K562 (cell line): ENCODE measurements around the gene CACTIN. TPM values are rescaled to one million over a fixed set of nuclear protein-coding genes. Genes with fewer than 3 reads are reported as not detected.

ENCODE experiments used
- ARID4B ChIP-seq: sonication (generic); formaldehyde crosslinking; IDR thresholded peaks from 2 replicates; pipeline ENCODE4 v1.8.0; 2022; ENCODE audit warnings: mild to moderate bottlenecking, missing genetic modification reagents
- BRD9 ChIP-seq: fragments of 450-650 bp; IDR thresholded peaks from 2 replicates; pipeline ENCODE4 v1.6.1; 2018; ENCODE audit warnings: low read depth; ENCODE audit not compliant: partially characterized antibody
- ELF2 ChIP-seq: fragments of 250-450 bp; sonication (Bioruptor Pico); IDR thresholded peaks from 2 replicates; pipeline ENCODE4 v1.5.0; 2021; ENCODE audit warnings: mild to moderate bottlenecking
- GMEB1 ChIP-seq: fragments of 250-450 bp; sonication (Bioruptor Pico); IDR thresholded peaks from 2 replicates; pipeline ENCODE4 v1.4.0; 2020; ENCODE audit warnings: mild to moderate bottlenecking
- HEY1 ChIP-seq: fragments of 250-450 bp; sonication (Bioruptor Pico); IDR thresholded peaks from 2 replicates; pipeline ENCODE4 v1.5.0; 2020; ENCODE audit warnings: mild to moderate bottlenecking, moderate library complexity, borderline replicate concordance
- HNRNPLL ChIP-seq: fragments of 200-400 bp; formaldehyde crosslinking; IDR thresholded peaks from 2 replicates; pipeline ENCODE4 v1.6.1; 2017; ENCODE audit warnings: low read length, low read depth, mild to moderate bottlenecking; ENCODE audit not compliant: poor library complexity, severe bottlenecking
- KDM5B ChIP-seq: fragments of 200-600 bp; sonication (generic); IDR thresholded peaks from 2 replicates; pipeline ENCODE4 v1.6.1; 2012; ENCODE audit warnings: low read depth, mild to moderate bottlenecking, moderate library complexity, low read length, control low read depth, inconsistent platforms; ENCODE audit not compliant: insufficient replicate concordance
- RCOR1 ChIP-seq, 2 experiments: IDR thresholded peaks; 2 replicates each; pipeline ENCODE4 v1.6.1; 2012; ENCODE audit warnings: low read depth in 2 of 2, low read length in 2 of 2, borderline replicate concordance in 1 of 2, improper control_type of control experiment in 1 of 2
- SIRT6 ChIP-seq: IDR thresholded peaks from one replicate; pipeline ENCODE4 v1.6.1; 2012; ENCODE audit warnings: low read depth, mild to moderate bottlenecking, control low read depth, inconsistent platforms, low read length, moderate library complexity
- ZBTB8A ChIP-seq: fragments of 450-650 bp; IDR thresholded peaks from 2 replicates; pipeline ENCODE4 v1.6.1; 2018; ENCODE audit warnings: mild to moderate bottlenecking, moderate library complexity; ENCODE audit not compliant: partially characterized antibody
- ZHX1 ChIP-seq: fragments of 150-350 bp; conservative IDR thresholded peaks from 2 replicates; pipeline ENCODE4 v1.6.1; 2014; ENCODE audit warnings: low read length
- ZNF175 ChIP-seq: fragments of 200-800 bp; sonication (Bioruptor generic); IDR thresholded peaks from 2 replicates; pipeline ENCODE4 v1.6.1; 2016; ENCODE audit warnings: low read depth, mild to moderate bottlenecking, missing genetic modification characterization, missing compliant biosample characterization
- ZNF324 ChIP-seq: fragments of 250-450 bp; sonication (Bioruptor Pico); IDR thresholded peaks from 2 replicates; pipeline ENCODE4 v1.4.0; 2020; ENCODE audit warnings: mild to moderate bottlenecking
- polyA plus RNA-seq, 8 experiments: library from polyadenylated mRNA; depleted of rRNA in 4 of 8; stranded (reverse) in 5 of 8; unstranded in 3 of 8; fragments of >200 nt; fragmentation: Nextera tagmentation in 2 of 8; fragmentation: Illumina TruSeq in 1 of 8; extraction: Ambion mirVana in 2 of 8; extraction: Trizol in 1 of 8; gene quantifications; 2 replicates each; pipeline versions ENCODE4 v1.2.1 to v1.2.3, GENCODE V29; 2011 to 2014; ENCODE audit warnings: inconsistent platforms in 1 of 8, missing spikeins in 1 of 8
- total RNA-seq, 7 experiments: library from RNA; depleted of rRNA in 6 of 7; stranded (reverse); fragments of >200 nt in 6 of 7; fragmentation: Illumina TruSeq in 2 of 7; extraction: Trizol in 2 of 7; gene quantifications; 2 replicates each; pipeline versions ENCODE4 v1.2.1 to v1.2.3, GENCODE V29; 2011 to 2021; ENCODE audit warnings: low replicate concordance in 1 of 7
- TF ChIP-seq, protein P1 (sequence below), 3 experiments: IDR thresholded peaks in 2 of 3; conservative IDR thresholded peaks in 1 of 3; 2 replicates each; pipeline ENCODE4 v1.5.1; 2011 to 2012; ENCODE audit warnings: low read length in 3 of 3, mild to moderate bottlenecking in 3 of 3, control low read depth in 2 of 3, improper control_type of control experiment in 1 of 3, inconsistent platforms in 1 of 3, low read depth in 1 of 3, mixed read lengths in 1 of 3, moderate library complexity in 1 of 3; ENCODE audit not compliant: insufficient read depth in 2 of 3

Gene CACTIN
- total and polyA plus RNA-seq, 9 of the 15 experiments (the other 6 are each of a cell fraction or from before 2014, with no cell fraction given): 0.15 to 49.2 (median 15.0) TPM

DNA sequence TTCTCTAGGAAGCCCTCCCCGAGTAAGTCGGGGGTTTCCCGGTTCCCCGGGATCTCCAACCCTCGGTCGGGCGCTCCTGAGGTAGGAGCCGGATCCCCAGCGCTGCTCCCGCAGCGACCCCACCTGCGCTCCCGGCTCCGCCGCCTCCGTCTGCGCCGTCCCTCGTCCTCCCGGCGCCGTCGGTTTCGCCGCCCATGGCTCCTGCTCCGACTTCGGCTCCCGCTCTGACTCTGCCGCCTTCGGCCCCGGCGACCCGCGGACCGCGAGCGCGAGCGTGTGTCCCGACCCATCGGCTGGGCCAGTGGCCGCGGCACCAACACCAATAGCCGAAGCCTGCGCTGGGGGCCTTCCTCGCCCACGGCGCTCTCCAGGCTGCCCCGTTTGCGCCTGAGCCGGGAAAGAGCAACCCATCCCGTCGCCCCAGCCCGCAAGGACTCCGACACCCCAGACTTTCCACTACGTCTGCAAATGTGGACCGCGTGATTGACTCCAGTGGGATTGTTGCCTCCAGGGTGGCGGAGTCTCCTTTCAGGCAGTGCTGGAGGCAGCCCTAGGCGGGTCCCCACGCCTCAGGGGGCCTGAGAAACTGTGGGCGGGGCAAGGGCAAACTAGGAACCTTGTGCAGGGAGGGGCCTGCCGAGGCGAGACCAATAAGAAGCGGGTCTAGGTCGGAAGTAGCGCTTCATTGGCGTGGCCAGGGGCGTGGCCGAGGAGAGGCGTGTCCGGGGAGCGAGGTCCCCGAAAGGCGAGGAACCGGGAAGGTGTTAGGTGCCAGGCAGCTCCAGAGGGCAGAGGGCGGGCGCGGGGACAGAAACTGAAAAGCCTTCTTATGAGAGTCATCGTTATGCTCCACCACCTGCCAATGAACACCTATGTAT, at the start of gene CACTIN (continued):
- TF ChIP-seq GMEB1 (CRISPR knock-in tag): peak; percentile 63
- TF ChIP-seq RCOR1 (IDR thresholded peaks at IDR 0.05; ENCODE audit: borderline replicate concordance in 1 of 2, low read depth in 2 of 2, low read length in 2 of 2): 0 out of 4 replicates have a peak, but pooled peaks of 1 of the 2 experiments have one; percentile 4
- TF ChIP-seq ZHX1: 0 out of 2 replicates have a peak, but pooled peaks have one; percentile 53
- TF ChIP-seq ELF2 (CRISPR knock-in tag): peak; percentile 53; the same call in 1 of the 2 replicates
- no peak for TF ChIP-seq HEY1 (CRISPR knock-in tag)
- 0 out of 2 replicates have a peak, but pooled peaks have one; percentile 24 for TF ChIP-seq ZNF324 (CRISPR knock-in tag)
- TF ChIP-seq SIRT6: no peak
- peak; percentile 41 for TF ChIP-seq HNRNPLL
- TF ChIP-seq, protein P1, sequence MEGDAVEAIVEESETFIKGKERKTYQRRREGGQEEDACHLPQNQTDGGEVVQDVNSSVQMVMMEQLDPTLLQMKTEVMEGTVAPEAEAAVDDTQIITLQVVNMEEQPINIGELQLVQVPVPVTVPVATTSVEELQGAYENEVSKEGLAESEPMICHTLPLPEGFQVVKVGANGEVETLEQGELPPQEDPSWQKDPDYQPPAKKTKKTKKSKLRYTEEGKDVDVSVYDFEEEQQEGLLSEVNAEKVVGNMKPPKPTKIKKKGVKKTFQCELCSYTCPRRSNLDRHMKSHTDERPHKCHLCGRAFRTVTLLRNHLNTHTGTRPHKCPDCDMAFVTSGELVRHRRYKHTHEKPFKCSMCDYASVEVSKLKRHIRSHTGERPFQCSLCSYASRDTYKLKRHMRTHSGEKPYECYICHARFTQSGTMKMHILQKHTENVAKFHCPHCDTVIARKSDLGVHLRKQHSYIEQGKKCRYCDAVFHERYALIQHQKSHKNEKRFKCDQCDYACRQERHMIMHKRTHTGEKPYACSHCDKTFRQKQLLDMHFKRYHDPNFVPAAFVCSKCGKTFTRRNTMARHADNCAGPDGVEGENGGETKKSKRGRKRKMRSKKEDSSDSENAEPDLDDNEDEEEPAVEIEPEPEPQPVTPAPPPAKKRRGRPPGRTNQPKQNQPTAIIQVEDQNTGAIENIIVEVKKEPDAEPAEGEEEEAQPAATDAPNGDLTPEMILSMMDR (IDR thresholded peaks at IDR 0.05 in 2 of 3, conservative IDR thresholded peaks at IDR 0.05 in 1 of 3; ENCODE audit: insufficient read depth in 2 of 3, low read depth in 1 of 3, low read length in 3 of 3): no peak
- peak; percentile 90 for TF ChIP-seq ARID4B (CRISPR knock-in tag)
- no peak for TF ChIP-seq ZNF175 (CRISPR knock-in tag)
- TF ChIP-seq KDM5B: peak; percentile 79
- no peak for TF ChIP-seq BRD9
- TF ChIP-seq ZBTB8A: no peak
